AG04450 (cell line): ENCODE data around the gene CPZ. TPM values are rescaled to one million over a fixed set of nuclear protein-coding genes. Genes with fewer than 3 reads are reported as not detected.

Experiments used
- CTCF ChIA-PET: fragments of 300-600, 350-600 bp; formaldehyde crosslinking; extraction: SDS; loops from one replicate; lab custom pipeline; 2022; ENCODE audit warnings: antibody characterized with exemption, inconsistent platforms; lab: Charles Lee
- POLR2A ChIA-PET: fragments of 350-600 bp; formaldehyde crosslinking; extraction: SDS; loops from one replicate; lab custom pipeline; 2021; ENCODE audit warnings: antibody characterized with exemption, inconsistent platforms; lab: Yijun Ruan, JAX
- DNase-seq: peaks from one replicate; pipeline ENCODE4 v3.0.0-alpha.2; 2011; ENCODE audit warnings: low read depth, low spot score
- H3K27ac ChIP-seq: one replicate; pipeline ENCODE4 v1.5.1; 2012; ENCODE audit warnings: low read depth, low read length, control low read depth
- H3K27me3 ChIP-seq: one replicate; pipeline ENCODE4 v1.6.0; 2012; ENCODE audit warnings: low read length; ENCODE audit not compliant: control insufficient read depth, insufficient read depth
- H3K4me3 ChIP-seq: 2 replicates; pipeline ENCODE4 v1.5.1; 2011; ENCODE audit warnings: mild to moderate bottlenecking, low read depth, low read length, control low read depth
- H3K9me3 ChIP-seq: 2 replicates; pipeline ENCODE4 v1.5.1; 2012; ENCODE audit warnings: low read length; ENCODE audit not compliant: control insufficient read depth, insufficient read depth
- polyA plus RNA-seq: library from polyadenylated mRNA; depleted of rRNA; stranded (reverse); fragments of >200 nt; gene quantifications from 2 replicates; pipeline ENCODE4 v1.2.3, GENCODE V29; 2011
- TF ChIP-seq, protein P1 (sequence below): IDR thresholded peaks from 2 replicates; pipeline ENCODE4 v1.5.1; 2011; ENCODE audit warnings: low read depth, low read length, control low read depth, inconsistent platforms

The CPZ gene
- polyA plus RNA-seq, 1 experiment, result 6.4 TPM

- Histone ChIP-seq H3K27ac (no peak overlapping the region), H3K4me3 (no peak overlapping the region), H3K27me3 (peaks cover 3% of the 10 kb centered on the region), H3K9me3 (no peaks in the 10 kb centered on the region; the same call in 1 of the 2 replicates)
- TF ChIP-seq, protein P1, sequence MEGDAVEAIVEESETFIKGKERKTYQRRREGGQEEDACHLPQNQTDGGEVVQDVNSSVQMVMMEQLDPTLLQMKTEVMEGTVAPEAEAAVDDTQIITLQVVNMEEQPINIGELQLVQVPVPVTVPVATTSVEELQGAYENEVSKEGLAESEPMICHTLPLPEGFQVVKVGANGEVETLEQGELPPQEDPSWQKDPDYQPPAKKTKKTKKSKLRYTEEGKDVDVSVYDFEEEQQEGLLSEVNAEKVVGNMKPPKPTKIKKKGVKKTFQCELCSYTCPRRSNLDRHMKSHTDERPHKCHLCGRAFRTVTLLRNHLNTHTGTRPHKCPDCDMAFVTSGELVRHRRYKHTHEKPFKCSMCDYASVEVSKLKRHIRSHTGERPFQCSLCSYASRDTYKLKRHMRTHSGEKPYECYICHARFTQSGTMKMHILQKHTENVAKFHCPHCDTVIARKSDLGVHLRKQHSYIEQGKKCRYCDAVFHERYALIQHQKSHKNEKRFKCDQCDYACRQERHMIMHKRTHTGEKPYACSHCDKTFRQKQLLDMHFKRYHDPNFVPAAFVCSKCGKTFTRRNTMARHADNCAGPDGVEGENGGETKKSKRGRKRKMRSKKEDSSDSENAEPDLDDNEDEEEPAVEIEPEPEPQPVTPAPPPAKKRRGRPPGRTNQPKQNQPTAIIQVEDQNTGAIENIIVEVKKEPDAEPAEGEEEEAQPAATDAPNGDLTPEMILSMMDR, result no peak
- DNase-seq, result no peak
- POLR2A ChIA-PET, result no interaction called here
- CTCF ChIA-PET, result no interaction called here
Observed at GRCh38 chr4:8641256-8641655, 48.7 kb downstream of the CPZ start.

DNA sequence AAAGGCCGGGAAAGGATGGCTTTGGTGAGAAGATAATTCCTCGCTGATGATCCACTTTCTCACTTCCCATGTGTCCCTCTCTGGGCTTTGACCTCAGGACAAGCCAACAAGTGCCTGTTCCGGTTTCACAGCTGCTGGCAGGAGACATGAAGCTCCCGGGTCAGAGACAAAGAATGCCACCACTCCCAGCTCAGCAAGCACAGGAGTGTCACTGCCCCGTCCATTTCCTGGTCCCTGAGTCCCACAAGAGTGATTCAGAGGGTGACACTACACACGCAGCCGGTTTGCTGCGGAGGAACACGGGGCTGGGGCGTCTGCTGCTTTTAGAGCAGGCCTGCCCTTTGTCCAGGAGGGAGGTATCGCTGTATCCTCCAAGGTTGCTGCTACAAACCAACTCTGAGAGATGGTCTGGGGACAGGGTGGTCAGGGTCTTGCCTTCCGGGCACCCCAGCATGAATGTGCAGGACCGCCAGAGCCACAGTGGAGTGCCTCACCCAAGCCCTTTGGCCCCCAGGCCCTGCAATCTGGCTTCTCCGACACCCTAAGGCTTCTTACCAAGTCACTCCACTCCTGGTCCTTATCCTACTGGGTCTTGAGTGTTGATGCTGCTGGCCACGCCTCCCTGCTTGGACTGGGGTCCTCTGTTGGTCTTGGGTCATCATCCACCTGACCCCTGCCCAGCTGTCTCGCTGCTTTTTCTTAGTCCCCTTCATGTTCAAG, 49.5 kb downstream of the CPZ start:
- CTCF ChIA-PET, result no interaction called here
- DNase-seq, result no peak
- Histone ChIP-seq H3K27me3 (peaks cover 5% of the 10 kb centered on the region), H3K9me3 (no peaks in the 10 kb centered on the region; the same call in 1 of the 2 replicates), H3K4me3 (no peak overlapping the region), H3K27ac (no peak overlapping the region)
- POLR2A ChIA-PET, result no interaction called here
- TF ChIP-seq, protein P1, result no peak

GRCh38 chr4:8642651-8643321, 50.2 kb downstream of the CPZ start:
- DNase-seq, result no peak
- Histone ChIP-seq H3K27me3 (peaks cover 5% of the 10 kb centered on the region), H3K27ac (no peak overlapping the region), H3K4me3 (no peak overlapping the region), H3K9me3 (no peaks in the 10 kb centered on the region; the same call in 1 of the 2 replicates)
- TF ChIP-seq, protein P1, result no peak
- POLR2A ChIA-PET, result no interaction called here
- CTCF ChIA-PET, result interaction anchor here (0.6 kb wide), 1 partner anchor 1761 kb away, joined by 3 read pairs; no protein-coding TSS in a partner anchor

DNA sequence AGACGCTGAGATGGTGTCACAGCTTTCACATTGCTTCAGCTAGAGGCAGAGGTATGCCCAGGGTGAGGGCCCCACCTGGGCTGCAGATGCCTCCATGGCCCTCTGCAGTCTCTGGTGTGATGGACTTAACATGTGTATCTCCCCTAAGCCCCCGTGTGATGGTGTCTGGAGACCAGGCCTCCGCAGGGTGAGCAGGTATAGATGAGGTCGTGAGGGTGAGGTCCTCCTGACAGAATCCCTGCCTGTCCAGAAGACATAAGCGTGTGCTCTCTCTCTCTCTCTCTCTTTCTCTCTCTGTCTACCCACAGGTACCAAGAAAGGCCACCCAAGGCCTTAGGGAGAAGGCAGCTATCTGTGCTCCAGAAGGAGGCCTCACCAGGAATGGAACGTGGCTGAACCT, 50.9 kb downstream of the CPZ start:
- Histone ChIP-seq H3K27ac (no peak overlapping the region), H3K9me3 (no peaks in the 10 kb centered on the region; the same call in 1 of the 2 replicates), H3K27me3 (peaks cover 9% of the 10 kb centered on the region), H3K4me3 (no peak overlapping the region)
- TF ChIP-seq, protein P1, result no peak
- CTCF ChIA-PET, result no interaction called here
- POLR2A ChIA-PET, result no interaction called here
- DNase-seq, result no peak

DNA sequence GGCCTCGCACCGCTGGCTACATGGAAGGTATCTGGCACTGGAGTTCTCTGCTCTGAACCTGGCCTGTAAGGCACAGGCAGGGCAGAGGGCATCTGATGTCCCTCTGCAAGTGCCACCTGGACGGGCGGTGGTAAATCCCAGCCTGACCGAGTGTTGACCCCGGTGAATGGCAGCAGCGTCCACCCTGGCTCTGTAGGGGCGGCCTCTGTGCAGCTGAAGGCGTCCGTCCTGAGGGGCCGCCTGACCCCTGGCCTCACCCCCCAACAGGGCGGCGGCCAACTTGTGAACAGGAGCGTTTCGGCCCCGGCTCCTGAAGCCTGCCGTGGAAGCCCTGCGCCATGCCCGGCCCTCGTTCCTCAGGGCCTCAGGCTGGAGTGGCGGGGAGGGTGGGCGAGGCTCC, 51.4 kb downstream of the CPZ start:
- no peak for DNase-seq
- no peak overlapping the region for H3K4me3 ChIP-seq
- H3K9me3 ChIP-seq, result no peaks in the 10 kb centered on the region; the same call in 1 of the 2 replicates
- ChIA-PET CTCF (no interaction called here), POLR2A (no interaction called here)
- H3K27ac ChIP-seq, result no peak overlapping the region
- TF ChIP-seq, protein P1, result no peak
- peaks cover 10% of the 10 kb centered on the region for H3K27me3 ChIP-seq
